ENCODE measurements around the gene IL1RN. TPM values are rescaled to one million over a fixed set of nuclear protein-coding genes. Genes with fewer than 3 reads are reported as not detected.

The IL1RN gene
- total and polyA plus RNA-seq, 8 donors = 0.37 to 3.1 (median 1.4) TPM; not detected in 1

DNA sequence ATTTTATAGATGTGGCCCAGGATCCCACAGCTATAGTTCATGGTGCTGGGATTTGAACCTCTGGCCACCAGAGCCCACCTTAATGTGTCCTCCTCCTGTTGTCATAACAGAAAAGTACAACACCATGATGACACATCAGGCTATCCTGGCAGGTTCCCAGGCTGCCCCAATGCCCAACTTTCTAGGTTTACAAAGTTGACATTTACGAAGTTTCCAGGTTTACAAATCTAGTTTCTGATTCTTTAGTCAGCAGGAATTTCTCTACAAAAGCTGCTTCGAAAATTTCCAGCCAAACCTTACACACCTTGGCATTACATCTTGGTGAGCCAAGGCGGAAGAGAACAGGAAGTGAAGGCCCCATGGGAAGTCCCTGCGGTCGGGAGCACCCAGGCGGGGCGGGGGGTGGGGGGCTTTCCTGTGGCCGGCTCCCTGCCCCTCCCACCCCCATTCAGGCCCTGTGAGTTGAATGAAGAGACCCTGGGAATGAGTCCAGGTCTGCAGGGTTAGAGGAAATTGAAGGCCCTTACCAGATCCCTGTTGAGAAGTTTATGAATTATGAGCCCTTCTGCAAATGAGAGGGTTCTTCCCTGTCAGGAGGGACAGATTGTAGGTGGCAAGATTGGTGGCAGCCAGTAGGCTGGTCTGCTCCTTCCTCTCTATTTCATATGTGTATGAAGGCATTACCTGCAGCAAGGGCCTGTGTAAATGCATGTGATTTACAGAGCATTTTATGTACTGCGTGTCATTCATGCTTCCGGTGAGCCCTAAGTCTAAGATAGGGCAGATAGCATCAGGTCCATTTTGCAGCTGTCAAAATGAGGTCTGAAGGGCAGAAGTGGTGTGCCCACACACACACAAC lies 11.1 kb upstream of the IL1RN start:
- no peak for ATAC-seq
- no peak overlapping the region for H3K4me3 ChIP-seq
- intact Hi-C loops (cut with DNase I) = no loop called here
- no peak for DNase-seq
- no peak for FAIRE-seq
- WGBS, 2 donors = 81 to 83% methylated on average over 10 of the region's 10 CpGs
- no peaks in the 10 kb centered on the region for H3K9me3 ChIP-seq
- no peaks in the 10 kb centered on the region for H3K27me3 ChIP-seq
- TF ChIP-seq CTCF (IDR thresholded peaks at IDR 0.05) = no peak
- no peak overlapping the region for H3K27ac ChIP-seq
- H3K36me3 ChIP-seq = no peaks in the 10 kb centered on the region
- H3K4me1 ChIP-seq = no peaks in the 10 kb centered on the region

DNA sequence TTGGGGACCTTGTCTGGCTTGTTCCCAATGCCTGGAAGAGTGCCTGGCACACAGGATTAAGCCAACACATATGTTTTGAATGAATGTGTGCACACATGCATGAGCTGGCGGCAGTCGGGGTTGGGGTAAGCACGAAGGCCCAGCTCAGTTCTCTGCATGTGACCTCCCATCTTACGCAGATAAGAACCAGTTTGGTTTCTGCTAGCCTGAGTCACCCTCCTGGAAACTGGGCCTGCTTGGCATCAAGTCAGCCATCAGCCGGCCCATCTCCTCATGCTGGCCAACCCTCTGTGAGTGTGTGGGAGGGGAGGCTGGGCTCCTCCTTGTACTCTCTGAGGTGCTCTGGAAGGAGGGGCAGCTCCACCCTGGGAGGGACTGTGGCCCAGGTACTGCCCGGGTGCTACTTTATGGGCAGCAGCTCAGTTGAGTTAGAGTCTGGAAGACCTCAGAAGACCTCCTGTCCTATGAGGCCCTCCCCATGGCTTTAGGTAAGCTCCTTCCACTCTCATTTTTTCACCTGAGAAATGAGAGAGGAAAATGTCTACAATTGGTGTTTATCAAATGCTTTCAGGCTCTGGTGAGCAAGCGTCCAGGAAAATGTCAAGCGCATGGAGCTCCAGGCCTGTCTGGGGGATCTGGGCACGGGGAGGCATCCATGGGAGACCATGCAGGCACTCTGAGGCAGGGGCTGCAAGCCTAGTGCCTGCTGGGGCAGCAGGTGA lies 9.7 kb upstream of the IL1RN start:
- Histone ChIP-seq H3K9me3 (no peaks in the 10 kb centered on the region), H3K27ac (no peak overlapping the region), H3K4me3 (no peak overlapping the region), H3K36me3 (no peaks in the 10 kb centered on the region), H3K27me3 (no peaks in the 10 kb centered on the region), H3K4me1 (no peaks in the 10 kb centered on the region)
- FAIRE-seq (no peak), ATAC-seq (peak; percentile 77 to 87 (median 86)), DNase-seq (peak in 4 of 6 donors; percentile 25 to 67 (median 52))
- 65 to 70% methylated on average over 9 of the region's 9 CpGs for WGBS, 2 donors
- TF ChIP-seq CTCF (IDR thresholded peaks at IDR 0.05) = no peak
- intact Hi-C loops (cut with DNase I) = no loop called here

- H3K9me3 ChIP-seq = no peaks in the 10 kb centered on the region
- FAIRE-seq = no peak
- TF ChIP-seq CTCF (IDR thresholded peaks at IDR 0.05) = no peak
- H3K27ac ChIP-seq = no peak overlapping the region
- peak in 3 of 4 donors; percentile 31 to 67 (median 45) for ATAC-seq
- no peaks in the 10 kb centered on the region for H3K4me1 ChIP-seq
- H3K27me3 ChIP-seq = no peaks in the 10 kb centered on the region
- no peak overlapping the region for H3K4me3 ChIP-seq
- intact Hi-C loops (cut with DNase I) = no loop called here
- no peaks in the 10 kb centered on the region for H3K36me3 ChIP-seq
- DNase-seq = no peak
- 46 to 87% methylated on average over 2 of the region's 2 CpGs for WGBS, 2 donors
These were observed 9.1 kb upstream of the IL1RN start for GRCh38 chr2:113118263-113118657.

DNA sequence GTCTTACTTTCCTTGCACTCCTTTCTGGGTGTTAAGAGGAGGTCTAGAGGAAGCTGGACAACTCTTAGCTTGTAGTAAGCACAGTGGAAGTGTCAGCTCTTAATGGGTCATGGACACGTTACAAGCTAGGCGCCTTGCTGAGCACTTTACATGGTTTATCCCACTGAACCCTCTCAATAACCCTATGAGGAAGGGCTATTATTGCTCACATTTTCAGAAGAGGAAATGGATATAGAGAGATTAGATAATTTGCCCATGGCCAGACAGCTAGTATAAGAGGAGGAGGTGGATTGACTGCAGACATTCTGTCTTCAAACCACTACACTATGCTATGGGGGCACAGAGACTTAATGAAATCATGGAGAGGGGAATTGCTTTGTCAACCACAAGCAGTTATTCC lies 8.3 kb upstream of the IL1RN start:
- no peak for TF ChIP-seq CTCF (IDR thresholded peaks at IDR 0.05)
- H3K4me3 ChIP-seq = no peak overlapping the region
- no peak for ATAC-seq
- no peaks in the 10 kb centered on the region for H3K4me1 ChIP-seq
- H3K27me3 ChIP-seq = no peaks in the 10 kb centered on the region
- 96 to 98% methylated on average over 2 of the region's 2 CpGs for WGBS, 2 donors
- no peak for DNase-seq
- H3K27ac ChIP-seq = no peak overlapping the region
- intact Hi-C loops (cut with DNase I) = no loop called here
- no peaks in the 10 kb centered on the region for H3K36me3 ChIP-seq
- H3K9me3 ChIP-seq = no peaks in the 10 kb centered on the region
- FAIRE-seq = no peak
